Prostate gland (tissue), 2 donors: ENCODE data around the gene ICE2. TPM values are rescaled to one million over a fixed set of nuclear protein-coding genes. Genes with fewer than 3 reads are reported as not detected.

ENCODE experiments used
- DNase-seq: peaks from one replicate; pipeline ENCODE4 v3.0.0-alpha.2; 2019; ENCODE audit warnings: low spot score
- H3K27ac ChIP-seq, 2 donors: fragments of 200-600 bp; sonication (generic); 2 replicates each; pipeline ENCODE4 v1.5.1; 2017 to 2019
- H3K27me3 ChIP-seq: fragments of 200-600 bp; sonication (generic); replicated peaks from 2 replicates; pipeline ENCODE4 v1.5.1; 2019; ENCODE audit not compliant: insufficient read depth
- H3K36me3 ChIP-seq, 2 donors: fragments of 200-600 bp; sonication (generic); 1 replicate in 1 of 2; 2 replicates in 1 of 2; pipeline versions ENCODE4 v1.5.1 to v1.8.1; 2017 to 2019
- H3K4me1 ChIP-seq: fragments of 200-600 bp; sonication (generic); replicated peaks from 2 replicates; pipeline ENCODE4 v1.5.1; 2019
- H3K4me3 ChIP-seq, 2 donors: fragments of 200-600 bp; sonication (generic); 2 replicates each; pipeline ENCODE4 v1.5.1; 2017 to 2019
- H3K9me3 ChIP-seq: fragments of 200-600 bp; sonication (generic); 2 replicates; pipeline ENCODE4 v1.5.1; 2017
- CTCF ChIP-seq, 4 experiments: fragments of 200-600 bp in 2 of 4; fragments of 450-650 bp in 2 of 4; sonication (generic) in 2 of 4; IDR thresholded peaks; 1 replicate in 3 of 4; 2 replicates in 1 of 4; pipeline ENCODE4 v1.5.1; 2016 to 2019; ENCODE audit warnings: antibody characterized with exemption in 4 of 4, mild to moderate bottlenecking in 2 of 4, moderate library complexity in 2 of 4
- POLR2A ChIP-seq: fragments of 450-650 bp; IDR thresholded peaks from one replicate; pipeline ENCODE4 v1.6.1; 2016; ENCODE audit warnings: antibody characterized with exemption, mild to moderate bottlenecking
- POLR2AphosphoS5 ChIP-seq: sonication (generic); formaldehyde crosslinking; IDR thresholded peaks from one replicate; pipeline ENCODE4 v1.6.1; 2017; ENCODE audit warnings: antibody characterized with exemption
- WGBS: methylation state at CpG from one replicate; pipeline ENCODE4 v1.1.5; 2018; 5-methylcytosine and 5-hydroxymethylcytosine counted together
- intact Hi-C: fragments of 100-400 bp; cut with DNase I; formaldehyde crosslinking; loops from one replicate; pipeline ENCODE4 v1.14.2; 2022
- total RNA-seq, 2 donors: library from RNA; depleted of rRNA; stranded (reverse); fragments of >200 nt; gene quantifications; one replicate each; pipeline ENCODE4 v1.1.0, GENCODE V29; 2016

Gene ICE2
- total RNA-seq, 2 donors from 2014 or later = 33.0 to 34.5 TPM

- intact Hi-C loops = no loop called here
- peak; percentile 51 for DNase-seq
- H3K4me3 ChIP-seq = no peak overlapping the region
- no peaks in the 10 kb centered on the region for H3K9me3 ChIP-seq
- H3K27me3 ChIP-seq = no peaks in the 10 kb centered on the region
- WGBS = 72% methylated on average over 3 of the region's 3 CpGs
- peak overlapping the region in 1 of 2 donors; percentile 95 for H3K27ac ChIP-seq
- peaks cover 10% of the 10 kb centered on the region for H3K4me1 ChIP-seq
- TF ChIP-seq POLR2A (no peak), CTCF (IDR thresholded peaks at IDR 0.05) (no peak), POLR2AphosphoS5 (peak; percentile 72)
- no peaks in the 10 kb centered on the region for H3K36me3 ChIP-seq
Measured at GRCh38 chr15:60480888-60481287, 1.9 kb upstream of the ICE2 start.

- Histone ChIP-seq H3K9me3 (no peaks in the 10 kb centered on the region), H3K4me3 (no peak overlapping the region), H3K27me3 (no peaks in the 10 kb centered on the region), H3K4me1 (peaks cover 10% of the 10 kb centered on the region), H3K36me3 (no peaks in the 10 kb centered on the region), H3K27ac (peak overlapping the region in 1 of 2 donors; percentile 95)
- TF ChIP-seq CTCF (IDR thresholded peaks at IDR 0.05) (no peak), POLR2AphosphoS5 (no peak), POLR2A (no peak)
- no peak for DNase-seq
- intact Hi-C loops = no loop called here
- WGBS = 95% methylated on average over 1 of the region's 1 CpG
Measured at GRCh38 chr15:60480149-60480548, 1.2 kb upstream of the ICE2 start.

- Histone ChIP-seq H3K36me3 (no peaks in the 10 kb centered on the region), H3K27me3 (no peaks in the 10 kb centered on the region), H3K27ac (peak overlapping the region; percentile 95 to 96), H3K4me1 (peaks cover 10% of the 10 kb centered on the region), H3K4me3 (peak overlapping the region; percentile 75 to 84), H3K9me3 (no peaks in the 10 kb centered on the region)
- DNase-seq = no peak
- intact Hi-C loops = no loop called here
- TF ChIP-seq POLR2A = no peak
- no peak for TF ChIP-seq POLR2AphosphoS5
- TF ChIP-seq CTCF (IDR thresholded peaks at IDR 0.05) = no peak
- WGBS = 29% methylated on average over 10 of the region's 10 CpGs
Measured at GRCh38 chr15:60479361-60480110, 594 bp upstream of the ICE2 start.

GRCh38 chr15:60477916-60478565 is 901 bp downstream of the ICE2 start:
- peak overlapping the region; percentile 95 to 96 for H3K27ac ChIP-seq
- WGBS = 3% methylated on average over 9 of the region's 9 CpGs
- no peaks in the 10 kb centered on the region for H3K36me3 ChIP-seq
- intact Hi-C loops = no loop called here
- TF ChIP-seq POLR2AphosphoS5 (peak; percentile 8), POLR2A (no peak), CTCF (IDR thresholded peaks at IDR 0.05) (no peak)
- H3K4me1 ChIP-seq = peaks cover 10% of the 10 kb centered on the region
- peak overlapping the region; percentile 75 to 84 for H3K4me3 ChIP-seq
- H3K9me3 ChIP-seq = no peaks in the 10 kb centered on the region
- peak; percentile 16 for DNase-seq
- no peaks in the 10 kb centered on the region for H3K27me3 ChIP-seq
